ENCODE measurements around the gene KLK5.

Gene KLK5

GRCh38 chr19:50911206-50912101 is 41.4 kb downstream of the KLK5 start, which contains the start of gene KLK4:
KLK4 (minus strand) TSS chr19:50911395; CDS start chr19:50910738, 657 bp downstream.
- DNase-seq (ENCODE audit: low spot score), result no peak
- H3K27ac ChIP-seq, result no peak within 1 kb of the TSS

GRCh38 chr19:50910722-50911121 is 42.1 kb downstream of the KLK5 start:
- DNase-seq (ENCODE audit: low spot score), result no peak
- TF ChIP-seq CTCF (IDR thresholded peaks at IDR 0.05), result no peak
- no peak overlapping the region for H3K4me3 ChIP-seq

More at GRCh38 chr19:50911206-50912101, 41.4 kb downstream of the KLK5 start, which contains the start of gene KLK4:
- no peak for TF ChIP-seq CTCF (IDR thresholded peaks at IDR 0.05)
- H3K4me3 ChIP-seq, result no peak within 1 kb of the TSS

GRCh38 chr19:50909240-50910070 is 43.4 kb downstream of the KLK5 start:
- DNase-seq (ENCODE audit: low spot score), result no peak

More at GRCh38 chr19:50910722-50911121, 42.1 kb downstream of the KLK5 start:
- H3K27ac ChIP-seq, result no peak overlapping the region

GRCh38 chr19:50908336-50908735 is 44.5 kb downstream of the KLK5 start:
- no peak for DNase-seq (ENCODE audit: low spot score)
- Histone ChIP-seq H3K4me3 (no peak overlapping the region), H3K27ac (no peak overlapping the region)
- no peak for TF ChIP-seq CTCF (IDR thresholded peaks at IDR 0.05)

More at GRCh38 chr19:50909240-50910070, 43.4 kb downstream of the KLK5 start:
- H3K27ac ChIP-seq, result no peak overlapping the region
- TF ChIP-seq CTCF (IDR thresholded peaks at IDR 0.05), result no peak
- H3K4me3 ChIP-seq, result no peak overlapping the region

- no peak overlapping the region for H3K4me3 ChIP-seq
- DNase-seq (ENCODE audit: low spot score), result no peak
- no peak for TF ChIP-seq CTCF (IDR thresholded peaks at IDR 0.05)
- H3K27ac ChIP-seq, result no peak overlapping the region
Observed at GRCh38 chr19:50906217-50906616, 46.6 kb downstream of the KLK5 start.

- no peak for TF ChIP-seq CTCF (IDR thresholded peaks at IDR 0.05)
Observed at GRCh38 chr19:50902640-50903039, 50.2 kb downstream of the KLK5 start.

More at GRCh38 chr19:50902640-50903039, 50.2 kb downstream of the KLK5 start:
- H3K27ac ChIP-seq, result no peak overlapping the region
- no peak overlapping the region for H3K4me3 ChIP-seq
- no peak for DNase-seq (ENCODE audit: low spot score)
